Activated gamma-delta T cell (primary cell): Measurements from ENCODE around the gene LHX2.

ENCODE experiments used
- DNase-seq: peaks from one replicate; lab custom pipeline; 2025; lab: John Stamatoyannopoulos, UW

LHX2 gene

DNA sequence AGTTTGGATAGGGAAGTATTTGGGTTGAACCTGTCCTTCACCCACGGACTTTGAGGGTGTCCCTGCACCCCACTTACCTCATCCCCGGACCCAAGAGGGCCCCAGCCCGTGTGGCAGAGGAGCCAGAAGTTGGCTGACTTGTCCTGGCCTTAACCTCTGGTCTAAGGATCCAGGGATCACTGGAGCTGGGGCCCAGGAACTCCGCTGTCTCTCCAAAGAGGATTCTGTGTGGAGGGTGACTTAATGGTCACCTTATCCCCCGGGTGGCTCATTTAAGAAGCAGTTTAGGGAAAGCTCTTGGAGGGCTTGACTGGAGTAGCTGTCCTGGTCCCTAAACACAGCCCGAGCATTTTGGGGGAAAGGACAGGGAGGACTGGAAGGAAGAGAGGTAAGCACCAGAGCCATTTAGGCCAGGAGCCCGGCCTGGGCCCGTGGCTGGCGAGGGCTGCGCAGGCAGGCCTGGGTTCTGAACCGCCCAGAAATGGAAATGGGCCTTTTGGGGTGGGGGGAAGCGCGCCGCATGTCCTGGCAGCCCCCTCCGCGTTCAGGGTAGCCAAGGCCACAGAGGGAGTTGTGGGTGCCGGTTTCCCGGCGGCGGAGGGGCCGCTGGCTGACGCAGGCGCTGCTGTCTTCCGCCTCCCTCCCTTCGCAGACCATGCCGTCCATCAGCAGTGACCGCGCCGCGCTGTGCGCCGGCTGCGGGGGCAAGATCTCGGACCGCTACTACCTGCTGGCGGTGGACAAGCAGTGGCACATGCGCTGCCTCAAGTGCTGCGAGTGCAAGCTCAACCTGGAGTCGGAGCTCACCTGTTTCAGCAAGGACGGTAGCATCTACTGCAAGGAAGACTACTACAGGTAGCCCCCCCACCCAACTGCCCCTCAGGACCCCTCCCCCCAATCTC lies 2.0 kb downstream of the LHX2 start:
- no peak for DNase-seq

DNA sequence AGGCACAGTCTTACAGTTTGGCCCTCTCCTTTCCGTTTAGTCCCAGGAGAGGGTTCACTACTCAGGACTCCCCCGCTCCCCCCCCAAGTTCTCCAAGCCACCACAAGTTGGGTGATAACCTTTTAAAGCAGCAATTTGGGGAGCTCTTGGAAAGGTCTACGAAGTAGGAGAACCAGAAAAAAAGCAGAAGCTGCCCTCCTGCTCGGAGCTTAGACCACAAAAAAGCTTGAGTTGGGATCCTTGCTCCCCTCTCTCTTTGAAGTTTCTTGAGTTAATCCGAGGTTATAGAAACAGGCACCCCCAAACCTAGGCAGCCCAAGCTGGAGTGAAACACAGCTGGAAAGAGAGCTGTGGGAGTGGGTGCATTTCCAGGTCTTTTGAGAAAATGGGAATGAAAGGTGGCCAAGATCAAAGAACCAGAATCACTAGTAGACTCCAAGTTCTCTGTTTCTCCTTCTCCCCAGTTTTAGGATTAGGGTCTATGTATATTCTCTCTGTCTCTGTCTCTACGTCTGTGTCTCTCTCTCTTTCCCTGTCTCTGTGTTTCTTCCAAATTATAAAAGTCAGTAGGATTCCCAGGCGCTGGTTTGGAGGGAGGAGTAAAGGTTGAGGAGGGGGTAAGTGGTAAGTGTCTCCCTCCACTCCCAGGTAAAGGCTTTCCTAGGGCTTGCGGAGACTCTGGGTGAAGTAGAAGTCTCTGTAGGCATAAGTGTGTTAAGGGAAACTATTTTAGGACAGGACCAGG lies 2.8 kb downstream of the LHX2 start:
- DNase-seq = no peak

DNA sequence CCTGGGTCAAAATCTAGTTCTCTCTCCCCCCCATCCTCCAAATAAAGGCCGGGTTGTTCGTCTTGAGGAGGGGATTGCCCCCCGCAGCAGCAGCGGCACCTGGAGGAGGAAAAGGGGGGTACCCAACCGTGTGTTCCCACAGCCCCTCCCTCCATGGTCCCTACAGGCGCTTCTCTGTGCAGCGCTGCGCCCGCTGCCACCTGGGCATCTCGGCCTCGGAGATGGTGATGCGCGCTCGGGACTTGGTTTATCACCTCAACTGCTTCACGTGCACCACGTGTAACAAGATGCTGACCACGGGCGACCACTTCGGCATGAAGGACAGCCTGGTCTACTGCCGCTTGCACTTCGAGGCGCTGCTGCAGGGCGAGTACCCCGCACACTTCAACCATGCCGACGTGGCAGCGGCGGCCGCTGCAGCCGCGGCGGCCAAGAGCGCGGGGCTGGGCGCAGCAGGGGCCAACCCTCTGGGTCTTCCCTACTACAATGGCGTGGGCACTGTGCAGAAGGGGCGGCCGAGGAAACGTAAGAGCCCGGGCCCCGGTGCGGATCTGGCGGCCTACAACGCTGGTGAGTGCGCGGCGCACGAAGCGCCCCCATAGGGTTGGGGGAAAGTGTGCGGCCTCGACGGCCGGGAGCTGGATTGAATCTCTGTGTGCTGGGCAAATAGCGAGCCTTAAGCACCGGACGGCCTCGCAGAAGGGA lies 3.5 kb downstream of the LHX2 start:
- DNase-seq = no peak

DNA sequence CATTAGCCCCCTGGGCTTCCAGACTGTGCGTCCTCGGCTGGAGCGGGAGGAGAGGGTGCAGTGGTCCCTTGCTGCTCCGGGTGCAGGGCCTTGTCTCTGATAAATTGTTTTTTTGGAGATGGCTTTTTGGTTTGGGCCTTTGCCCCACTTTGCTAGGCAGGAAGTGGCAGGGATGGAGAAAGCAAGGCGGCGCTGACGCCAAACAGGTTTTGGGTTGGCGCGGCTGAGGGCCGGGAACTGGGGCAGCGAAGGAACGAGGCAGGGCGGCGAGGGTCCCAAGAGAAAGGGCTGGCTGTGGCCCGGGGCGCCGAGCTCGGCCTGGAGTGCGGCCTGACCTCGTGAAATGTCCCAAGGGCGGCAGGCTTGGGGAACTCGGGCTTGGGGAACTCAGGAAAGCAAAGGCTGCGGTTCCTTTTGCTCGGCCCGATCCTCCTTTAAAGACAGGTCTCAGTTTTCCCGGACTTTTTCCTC lies 4.1 kb downstream of the LHX2 start:
- DNase-seq = no peak

DNA sequence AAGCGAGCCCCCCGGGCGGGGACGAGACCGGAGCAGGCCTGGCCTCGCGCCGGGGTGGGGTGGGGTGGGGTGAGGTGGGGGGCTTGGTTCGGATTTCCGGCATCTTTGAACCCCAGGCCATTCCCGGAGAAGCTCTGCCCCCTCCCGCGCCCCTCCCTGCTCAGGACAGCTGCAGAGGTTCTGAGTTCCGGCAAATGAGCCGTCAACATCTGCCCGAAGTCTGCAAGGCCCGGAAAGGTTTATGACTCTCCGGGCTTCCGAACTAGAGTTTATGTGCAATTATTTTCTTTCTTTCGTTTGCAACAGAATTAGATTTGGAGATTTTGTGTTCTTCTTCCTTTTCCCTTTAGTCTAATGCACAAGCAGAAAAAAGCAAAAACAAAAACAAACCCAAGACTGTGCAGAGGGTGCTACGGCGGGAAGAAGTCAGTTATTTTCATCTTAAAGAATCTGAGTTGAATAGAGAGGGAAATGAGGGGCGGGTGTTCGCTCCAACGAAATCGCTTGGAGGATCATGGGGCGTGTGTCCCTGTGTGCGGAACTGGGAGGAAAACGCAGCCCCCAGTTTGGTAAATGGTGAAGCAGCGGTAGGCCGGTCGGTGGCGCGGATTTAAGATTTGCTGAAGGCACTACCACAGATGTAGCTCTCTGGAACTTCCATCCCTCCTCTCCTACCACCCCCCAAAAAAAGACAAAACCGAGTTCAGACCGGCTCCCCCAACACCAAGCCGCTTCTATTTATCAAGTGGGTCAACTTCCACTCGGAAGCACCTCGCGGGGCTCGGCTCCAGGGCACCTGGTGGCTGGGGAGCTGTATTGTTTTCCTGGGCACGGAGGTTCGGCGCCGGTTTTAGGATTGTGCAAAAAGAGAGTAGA lies 4.8 kb downstream of the LHX2 start:
- DNase-seq = no peak

DNA sequence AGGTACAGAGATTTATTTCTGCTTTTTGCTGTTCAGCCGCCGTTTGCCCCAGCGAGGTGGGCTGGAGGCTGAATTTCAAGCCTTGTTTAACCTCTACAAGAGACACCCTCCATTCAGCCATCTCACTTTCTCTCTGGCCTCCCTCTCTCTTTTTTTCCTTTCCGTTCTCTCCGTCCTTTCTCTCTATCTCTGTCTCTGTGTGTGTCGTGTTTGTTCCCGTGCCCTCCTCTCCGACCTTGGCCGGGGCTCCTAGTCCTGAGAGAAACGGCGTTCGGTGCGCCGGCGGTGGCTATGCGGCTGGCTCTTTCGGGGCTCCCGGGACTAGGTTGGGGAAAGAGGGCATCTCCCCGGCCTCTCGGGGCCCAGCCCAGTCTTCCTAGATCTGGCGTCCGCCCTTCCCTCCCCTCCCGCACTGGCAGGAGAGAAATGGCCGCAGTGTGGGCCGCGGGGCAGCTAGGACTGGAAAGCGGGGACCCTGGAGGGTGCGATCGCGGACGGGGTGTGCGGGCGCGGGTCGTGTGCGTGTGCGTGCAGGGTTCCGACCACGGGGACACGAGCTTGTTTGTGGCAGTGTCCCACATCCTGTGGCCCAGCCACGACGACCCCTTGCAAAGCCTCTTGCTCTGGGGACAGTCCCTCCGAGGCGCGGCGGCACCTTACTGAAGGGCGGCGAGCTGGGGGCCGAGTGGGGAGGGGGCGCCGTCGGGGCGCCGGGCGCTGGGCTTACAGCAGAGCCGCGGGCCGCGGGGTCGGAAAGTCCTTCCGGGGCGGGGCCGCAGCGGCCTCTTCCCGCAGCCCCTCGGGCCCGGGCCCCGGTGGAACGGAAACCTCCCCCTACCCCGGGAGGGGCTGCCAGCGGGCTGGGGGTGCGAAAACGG lies 5.7 kb downstream of the LHX2 start:
- DNase-seq = no peak

DNA sequence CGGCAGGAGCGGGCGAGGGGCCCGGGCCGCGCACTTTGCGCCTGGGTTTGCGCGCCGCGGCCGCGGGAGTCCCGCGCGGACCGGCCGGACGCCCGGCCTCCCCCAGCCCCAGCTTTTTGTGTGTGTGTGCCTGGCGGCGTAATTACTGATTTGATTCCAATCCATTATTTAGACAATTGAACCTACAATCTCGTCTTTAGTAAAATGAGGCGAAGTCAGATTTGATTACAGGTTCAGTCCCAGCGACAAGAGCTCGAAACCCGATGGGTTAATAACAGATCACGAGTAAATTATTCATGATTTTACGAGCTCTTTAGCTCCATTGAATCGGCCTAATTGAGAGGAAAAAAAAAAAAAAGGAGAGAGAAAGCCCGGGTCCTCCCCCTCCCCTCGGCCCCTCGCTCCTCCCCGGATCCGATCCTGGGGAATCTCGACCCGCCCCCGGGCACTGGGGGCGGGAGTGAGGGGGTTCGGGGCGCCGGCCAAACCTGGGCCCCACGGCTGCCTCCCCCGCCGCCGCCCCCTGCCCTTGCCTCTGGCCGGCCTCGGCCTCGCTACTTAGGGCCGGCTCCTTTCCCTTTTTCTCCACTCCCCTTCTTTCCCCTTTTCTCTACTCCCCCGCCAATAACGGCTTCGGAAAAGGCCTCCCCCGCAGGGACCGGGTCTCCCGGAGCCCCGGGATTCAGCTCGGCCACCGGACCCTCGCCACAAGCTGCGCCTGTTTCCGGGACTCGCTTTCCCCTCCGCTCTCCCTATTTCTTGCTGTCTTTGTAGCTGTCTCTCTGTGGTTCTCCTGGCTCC lies 6.6 kb downstream of the LHX2 start:
- no peak for DNase-seq

DNA sequence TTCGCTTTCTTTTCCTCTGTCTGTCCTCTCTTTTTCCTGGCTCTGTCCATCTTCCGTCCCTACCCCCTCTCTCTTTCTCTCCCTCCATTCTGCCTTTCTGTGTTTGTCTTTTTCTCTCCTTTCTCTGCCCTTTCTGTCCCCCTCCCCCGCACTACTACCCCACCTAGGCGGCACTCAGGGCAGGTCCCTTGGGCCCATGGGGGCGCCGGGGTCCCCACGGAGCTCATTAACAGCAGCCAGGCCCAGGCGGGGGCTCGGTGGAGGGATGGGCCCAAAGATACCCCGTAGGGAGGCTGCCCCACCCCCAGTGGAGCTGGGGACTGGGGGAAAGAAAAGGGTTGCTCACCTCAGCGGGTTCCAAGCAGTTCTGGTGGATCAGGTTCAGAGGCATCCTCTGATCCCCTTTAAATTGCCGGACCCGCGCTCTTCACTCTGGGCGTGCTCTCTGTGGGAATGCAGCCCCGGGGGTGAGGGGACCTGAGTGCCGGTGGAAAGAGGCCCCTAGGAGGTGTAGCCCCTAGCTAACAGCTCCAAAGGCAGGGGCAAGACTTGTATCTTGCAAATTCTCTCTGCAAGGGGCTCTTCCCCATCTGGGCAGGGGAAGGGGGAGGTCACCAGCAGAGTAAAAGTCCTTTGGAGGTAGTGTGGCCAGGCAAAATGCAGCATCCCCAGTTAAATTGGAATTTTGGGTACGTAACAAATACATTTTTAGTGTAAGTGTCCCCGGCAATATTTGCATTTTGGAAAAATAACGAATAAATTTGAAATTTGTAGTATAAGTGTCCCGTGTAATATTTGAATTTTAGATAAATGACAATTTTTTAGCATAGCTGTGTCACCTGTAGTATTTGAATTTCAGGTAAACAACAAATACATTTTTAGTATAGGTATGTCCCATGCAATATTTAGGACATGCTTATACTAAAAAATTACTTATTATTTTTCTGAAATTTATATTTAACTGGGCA lies 7.4 kb downstream of the LHX2 start:
- DNase-seq = no peak

DNA sequence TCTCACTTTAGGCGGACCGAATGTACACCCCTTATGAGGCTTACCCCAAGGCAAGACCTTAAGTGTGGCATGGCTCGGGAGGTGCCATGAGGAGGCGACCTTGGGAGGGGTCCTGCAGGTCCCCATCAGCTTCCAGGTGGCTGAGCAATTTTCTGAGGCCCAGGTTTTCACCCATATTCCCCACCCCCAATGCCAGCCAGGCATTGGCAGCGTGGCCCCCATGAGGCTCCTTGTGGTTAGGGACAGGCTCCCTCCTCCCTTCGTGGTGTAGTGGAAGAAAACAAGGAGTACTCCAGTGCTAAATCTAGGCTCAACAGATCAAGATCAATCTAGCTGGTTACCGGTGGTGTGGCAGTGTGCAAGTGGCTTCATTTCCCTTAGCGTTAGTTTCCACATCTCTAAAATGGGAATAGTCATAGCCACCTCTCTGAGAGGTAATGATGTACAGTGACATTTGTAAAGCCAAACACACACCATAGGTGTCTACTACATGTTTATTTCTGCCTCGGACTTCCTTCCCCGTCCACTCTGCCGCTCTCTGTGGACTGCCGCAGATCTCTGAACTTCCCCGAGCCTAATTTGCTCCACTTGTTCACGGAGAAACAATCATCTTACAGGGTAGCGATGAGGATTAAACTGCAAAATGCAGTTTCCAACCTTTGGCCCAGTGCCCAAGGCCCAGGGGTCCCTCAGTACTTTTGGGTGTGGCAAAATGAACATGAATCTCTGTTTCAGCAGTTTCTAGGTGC lies 8.4 kb downstream of the LHX2 start:
- DNase-seq = no peak

DNA sequence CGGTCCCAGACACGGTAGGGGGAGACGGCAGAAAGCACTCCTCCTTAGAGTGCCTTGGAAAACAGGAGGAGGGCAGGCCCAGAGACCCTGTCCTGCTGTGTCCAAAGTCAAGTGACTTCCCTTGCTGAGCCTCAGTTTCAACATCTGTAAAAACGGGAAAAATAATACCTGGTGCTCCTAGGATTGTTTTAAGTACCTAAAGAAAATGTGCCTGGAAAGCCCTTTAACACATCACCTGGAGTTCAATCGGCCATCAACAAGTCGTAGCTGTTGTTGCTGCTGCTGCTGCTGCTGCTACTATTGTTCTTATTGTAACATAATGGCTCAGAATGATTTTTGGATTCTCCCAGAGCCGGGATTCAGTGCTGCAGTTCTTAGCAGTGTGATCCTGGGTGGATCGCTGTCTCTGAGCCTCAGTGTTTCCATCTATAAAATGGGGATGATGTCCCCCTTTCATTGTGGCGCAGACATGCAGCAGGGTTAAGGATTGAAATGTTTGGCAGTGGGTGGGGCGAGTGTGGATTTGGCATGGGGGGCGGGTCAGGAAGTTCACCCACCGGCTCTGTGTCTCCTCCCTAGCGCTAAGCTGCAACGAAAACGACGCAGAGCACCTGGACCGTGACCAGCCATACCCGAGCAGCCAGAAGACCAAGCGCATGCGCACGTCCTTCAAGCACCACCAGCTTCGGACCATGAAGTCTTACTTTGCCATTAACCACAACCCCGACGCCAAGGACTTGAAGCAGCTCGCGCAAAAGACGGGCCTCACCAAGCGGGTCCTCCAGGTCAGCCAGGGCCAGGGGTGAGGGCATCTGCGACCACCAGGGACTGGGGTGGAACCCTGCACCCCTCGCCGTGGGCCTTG lies 9.2 kb downstream of the LHX2 start:
- DNase-seq = no peak

DNA sequence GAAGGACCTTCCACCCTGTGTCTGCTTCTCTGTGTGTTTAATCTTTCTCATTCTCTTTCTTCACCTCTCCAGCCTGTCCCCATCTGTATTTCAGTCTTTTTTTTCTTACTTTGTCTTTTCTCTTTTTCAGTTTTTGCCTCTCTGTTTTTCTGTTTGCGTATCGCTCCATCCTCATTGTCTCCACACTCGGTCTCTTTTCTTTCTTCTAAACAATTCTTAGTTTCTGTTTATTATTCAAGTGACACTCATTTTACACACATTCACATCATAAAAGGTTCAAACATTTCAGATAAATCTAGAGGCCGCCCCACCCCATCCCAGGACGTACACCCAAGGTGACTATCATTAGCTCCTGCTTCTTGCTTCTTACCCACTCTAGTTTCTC lies 9.8 kb downstream of the LHX2 start:
- DNase-seq = no peak

DNA sequence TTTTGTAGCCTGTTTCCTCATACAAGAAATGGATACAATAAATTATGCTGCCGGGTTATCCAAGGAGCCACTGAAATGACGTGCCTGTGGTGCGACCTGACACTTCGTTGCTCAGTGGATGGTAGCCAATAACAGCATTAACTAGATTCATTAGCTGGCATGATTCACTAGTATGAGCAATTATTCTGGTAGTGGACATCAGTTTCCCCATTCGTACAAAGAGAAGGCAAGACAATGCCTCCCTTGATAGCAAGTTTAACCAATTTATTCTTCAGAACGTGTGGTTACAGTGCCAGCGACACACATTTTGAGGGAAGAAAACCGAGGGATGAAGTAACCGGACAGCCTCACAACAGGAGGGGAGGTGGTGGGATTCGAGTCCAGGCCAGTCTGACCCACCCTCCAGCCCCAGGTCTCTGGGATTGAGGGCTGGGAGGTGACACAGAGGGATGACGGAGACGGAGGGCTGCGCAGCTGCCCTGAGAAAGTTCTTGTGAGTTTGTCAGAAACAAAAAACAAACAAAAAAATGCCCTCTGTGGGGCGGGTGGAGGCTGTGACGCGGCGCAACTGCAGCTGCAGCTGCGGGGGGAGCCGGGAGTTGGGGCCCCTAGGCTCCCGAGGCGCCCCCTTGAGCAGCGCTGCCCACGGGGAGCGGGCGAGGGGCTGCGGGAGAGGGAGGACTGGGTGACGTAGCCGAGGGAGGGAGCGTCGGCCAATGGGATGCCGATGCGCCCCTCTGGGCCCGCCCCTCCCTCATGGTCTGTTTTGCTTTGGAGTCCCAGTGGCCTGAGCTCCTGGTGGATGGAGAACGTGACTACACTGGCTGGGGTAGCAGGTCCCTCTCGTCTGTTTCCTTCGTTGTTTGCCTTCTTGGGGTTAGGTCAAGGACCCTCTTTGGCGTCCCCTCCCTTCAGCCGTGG lies 10.9 kb downstream of the LHX2 start:
- DNase-seq = no peak

DNA sequence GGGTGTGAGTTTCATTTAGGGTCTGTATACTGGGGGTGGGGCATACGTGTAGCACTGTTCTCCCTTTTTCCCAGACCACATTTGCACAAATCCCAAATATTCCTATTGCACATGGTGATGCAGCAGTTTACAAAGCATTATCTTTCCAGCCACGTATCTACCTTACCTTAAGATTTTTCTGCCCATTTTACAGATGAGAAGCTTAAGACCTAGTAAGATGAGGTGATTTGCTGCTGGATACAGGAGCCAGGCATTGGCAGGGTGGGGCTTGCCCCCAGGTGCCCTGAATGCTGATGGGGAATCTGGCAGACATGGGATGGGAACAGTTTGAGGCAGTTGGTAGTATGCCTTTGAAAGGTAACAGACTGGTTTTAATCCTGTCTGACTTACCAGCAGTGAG lies 12.5 kb downstream of the LHX2 start:
- no peak for DNase-seq

DNA sequence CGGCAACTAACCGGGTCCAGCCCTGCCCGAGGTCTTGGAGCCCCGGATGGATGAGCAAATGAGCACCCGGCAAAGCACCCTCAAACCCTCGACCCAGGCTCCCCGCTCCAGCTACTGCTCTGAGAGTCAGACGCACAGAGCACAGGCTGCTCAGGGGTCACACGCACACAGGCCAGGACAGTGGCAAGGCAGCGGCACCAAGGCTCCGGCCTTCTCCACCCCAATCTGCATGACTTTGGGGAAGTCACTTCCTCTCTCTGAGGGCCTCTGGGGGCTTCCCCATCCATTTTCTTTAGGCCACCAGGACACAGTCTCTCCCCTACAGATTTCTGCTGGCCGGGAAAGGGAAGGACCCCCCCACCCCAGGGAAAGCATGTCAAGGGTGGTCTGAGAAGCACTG lies 18.0 kb downstream of the LHX2 start:
- DNase-seq = no peak

DNA sequence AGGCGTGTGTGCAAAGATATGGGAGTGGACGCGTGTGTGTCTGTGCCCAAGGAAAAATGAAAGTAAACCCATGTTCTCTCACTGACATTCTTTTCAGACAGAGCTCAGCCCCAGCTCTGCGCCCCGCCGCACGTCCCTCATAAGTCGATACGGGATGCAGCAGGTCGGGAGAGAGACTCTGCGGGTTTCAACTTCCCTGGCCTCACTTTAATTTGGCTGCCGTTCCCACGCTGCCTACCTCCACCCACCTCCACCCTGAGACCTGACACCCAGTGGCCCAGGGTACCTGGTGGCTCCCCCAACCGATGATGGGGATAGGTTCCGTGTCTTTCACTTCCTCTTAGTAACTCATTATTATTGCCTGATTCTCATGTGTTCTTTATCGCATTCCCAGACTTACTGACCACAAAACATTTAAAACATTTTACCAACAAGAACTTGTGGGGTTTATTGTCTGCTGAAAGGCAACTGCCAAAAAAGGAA lies 19.4 kb downstream of the LHX2 start:
- DNase-seq = no peak

DNA sequence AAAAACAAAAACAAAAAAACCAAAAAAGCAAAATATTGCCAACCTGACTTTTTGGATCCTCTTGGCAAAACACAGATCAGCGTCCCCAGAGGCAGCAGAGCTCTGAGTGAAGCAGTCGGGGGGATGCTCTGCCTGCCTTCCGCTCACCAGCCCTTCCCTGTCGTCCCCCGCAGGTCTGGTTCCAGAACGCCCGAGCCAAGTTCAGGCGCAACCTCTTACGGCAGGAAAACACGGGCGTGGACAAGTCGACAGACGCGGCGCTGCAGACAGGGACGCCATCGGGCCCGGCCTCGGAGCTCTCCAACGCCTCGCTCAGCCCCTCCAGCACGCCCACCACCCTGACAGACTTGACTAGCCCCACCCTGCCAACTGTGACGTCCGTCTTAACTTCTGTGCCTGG lies 20.7 kb downstream of the LHX2 start:
- no peak for DNase-seq
